Left forelimb (tissue), 1 donor: ENCODE results near the gene PNPO.
"Not testable (repeated sequence)": the region's sequence is repeated elsewhere in the genome, so short reads cannot be mapped to it uniquely, and the experiment has no call there.

ENCODE experiments used
- DNase-seq: peaks from one replicate; pipeline ENCODE4 v3.0.0-alpha.2; 2018; ENCODE audit warnings: low spot score

The PNPO gene

GRCh38 chr17:47975189-47975822, 33.9 kb downstream of the PNPO start:
- no peak for DNase-seq

GRCh38 chr17:47975823-47976205, 34.4 kb downstream of the PNPO start:
- DNase-seq, result no peak

- peak; percentile 76 for DNase-seq
These were observed 37.0 kb downstream of the PNPO start for GRCh38 chr17:47978324-47978723.

GRCh38 chr17:47980541-47980940, 39.2 kb downstream of the PNPO start:
- no peak for DNase-seq

- no peak for DNase-seq
These were observed 40.1 kb downstream of the PNPO start for GRCh38 chr17:47981462-47981861.

- DNase-seq, result no peak
These were observed 40.8 kb downstream of the PNPO start for GRCh38 chr17:47982091-47982617.

GRCh38 chr17:47982645-47983390, 41.4 kb downstream of the PNPO start:
- no peak for DNase-seq

GRCh38 chr17:47983492-47984223, 42.3 kb downstream of the PNPO start:
- no peak for DNase-seq

- DNase-seq, result no peak
These were observed 45.1 kb downstream of the PNPO start for GRCh38 chr17:47986520-47986919.

- DNase-seq, result no peak
These were observed 46.0 kb downstream of the PNPO start for GRCh38 chr17:47987240-47987835.

- DNase-seq, result not testable (repeated sequence)
These were observed 47.1 kb downstream of the PNPO start for GRCh38 chr17:47988445-47988844.

GRCh38 chr17:47989159-47989558, 47.8 kb downstream of the PNPO start:
- DNase-seq, result no peak

GRCh38 chr17:47989700-47990099, 48.3 kb downstream of the PNPO start:
- no peak for DNase-seq

- DNase-seq, result no peak
These were observed 49.8 kb downstream of the PNPO start for GRCh38 chr17:47990962-47991731.

GRCh38 chr17:47992216-47992615, 50.8 kb downstream of the PNPO start:
- no peak for DNase-seq

- DNase-seq, result no peak
These were observed 51.7 kb downstream of the PNPO start for GRCh38 chr17:47993031-47993564.

- DNase-seq, result no peak
These were observed 52.6 kb downstream of the PNPO start for GRCh38 chr17:47993964-47994363.

- no peak for DNase-seq
These were observed 53.4 kb downstream of the PNPO start for GRCh38 chr17:47994724-47995123.

- no peak for DNase-seq
These were observed 54.0 kb downstream of the PNPO start for GRCh38 chr17:47995241-47995935.

- no peak for DNase-seq
These were observed 54.8 kb downstream of the PNPO start for GRCh38 chr17:47996201-47996600.

- DNase-seq, result no peak
These were observed 56.2 kb downstream of the PNPO start for GRCh38 chr17:47997586-47997985.
